Measurements from ENCODE around the gene KRTAP1-1. TPM values are rescaled to one million over a fixed set of nuclear protein-coding genes. Genes with fewer than 3 reads are reported as not detected.
"Not testable (repeated sequence)": the region's sequence is repeated elsewhere in the genome, so short reads cannot be mapped to it uniquely, and the experiment has no call there.

The KRTAP1-1 gene
- total RNA-seq, 4 donors from 2014 or later, result not detected

- TF ChIP-seq EP300 (IDR thresholded peaks at IDR 0.05; ENCODE audit: low read depth), result no peak
Observed at GRCh38 chr17:41057547-41057946, 16.3 kb upstream of the KRTAP1-1 start.

GRCh38 chr17:41055130-41055529 lies 13.9 kb upstream of the KRTAP1-1 start, which contains the start of gene KRTAP2-2:
Gene KRTAP2-2, minus strand, starts transcription at chr17:41055230. Its CDS starts 19 bp downstream, at chr17:41055211.
- H3K36me3 ChIP-seq; H3K27ac ChIP-seq; H3K4me1 ChIP-seq; DNase-seq; in situ Hi-C loops (cut with MboI; ENCODE audit: low pct_ligation_motif_present in 1 of 4, low pct_unique_long_range_greater_than_20kb in 1 of 4, low sequenced_read_pairs in 3 of 4); H3K4me3 ChIP-seq; H3K27me3 ChIP-seq; intact Hi-C loops (cut with DNase I; ENCODE audit: low total_unique reads); H3K9me3 ChIP-seq: not testable (repeated sequence)
- WGBS, 2 donors (ENCODE audit: low coverage in 1 of 2), result 40 to 73% methylated on average over 1 to 2 of the region's 6 CpGs

More at GRCh38 chr17:41057547-41057946, 16.3 kb upstream of the KRTAP1-1 start:
- Histone ChIP-seq H3K27me3 (peaks cover 17% of the 10 kb centered on the region), H3K36me3 (no peaks in the 10 kb centered on the region), H3K27ac (no peak overlapping the region), H3K4me3 (no peak overlapping the region), H3K4me1 (no peaks in the 10 kb centered on the region), H3K9me3 (no peaks in the 10 kb centered on the region)
- intact Hi-C loops (cut with DNase I; ENCODE audit: low total_unique reads) (no loop called here), in situ Hi-C loops (cut with MboI; ENCODE audit: low pct_ligation_motif_present in 1 of 4, low pct_unique_long_range_greater_than_20kb in 1 of 4, low sequenced_read_pairs in 3 of 4) (no loop called here)
- 84 to 93% methylated on average over 1 of the region's 1 CpG for WGBS, 2 donors (ENCODE audit: low coverage in 1 of 2)
- no peak for DNase-seq

- WGBS, 2 donors (ENCODE audit: low coverage in 1 of 2), result 62 to 78% methylated on average over 5 to 7 of the region's 9 CpGs
- H3K4me3 ChIP-seq; H3K4me1 ChIP-seq; intact Hi-C loops (cut with DNase I; ENCODE audit: low total_unique reads); H3K27ac ChIP-seq; in situ Hi-C loops (cut with MboI; ENCODE audit: low pct_ligation_motif_present in 1 of 4, low pct_unique_long_range_greater_than_20kb in 1 of 4, low sequenced_read_pairs in 3 of 4); H3K9me3 ChIP-seq; H3K27me3 ChIP-seq; DNase-seq; H3K36me3 ChIP-seq: not testable (repeated sequence)
Observed at GRCh38 chr17:41054556-41054955, 13.3 kb upstream of the KRTAP1-1 start.

DNA sequence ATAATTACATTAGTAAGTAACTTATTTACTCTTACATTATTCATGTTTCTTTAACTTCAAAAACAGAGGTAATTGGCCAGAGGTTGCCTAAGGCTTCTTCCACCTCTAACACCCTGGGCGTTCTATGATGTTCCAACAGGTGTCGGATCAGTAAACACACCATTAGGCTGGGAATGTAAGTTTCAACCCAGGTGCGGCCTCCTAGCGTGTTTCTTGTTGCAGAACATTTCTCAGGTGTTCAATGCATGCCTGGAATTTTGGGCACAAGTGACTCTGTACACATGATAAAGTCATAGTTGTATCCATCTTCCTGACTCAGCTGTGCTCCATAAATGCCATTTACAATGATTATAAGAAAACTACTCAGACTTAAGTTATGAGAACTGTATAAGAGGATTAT lies 12.8 kb upstream of the KRTAP1-1 start:
- Histone ChIP-seq H3K36me3 (no peaks in the 10 kb centered on the region), H3K9me3 (no peaks in the 10 kb centered on the region), H3K27ac (no peak overlapping the region), H3K27me3 (peaks cover 11% of the 10 kb centered on the region), H3K4me3 (no peak overlapping the region), H3K4me1 (no peaks in the 10 kb centered on the region)
- in situ Hi-C loops (cut with MboI; ENCODE audit: low pct_ligation_motif_present in 1 of 4, low pct_unique_long_range_greater_than_20kb in 1 of 4, low sequenced_read_pairs in 3 of 4) (no loop called here), intact Hi-C loops (cut with DNase I; ENCODE audit: low total_unique reads) (no loop called here)
- 80 to 84% methylated on average over 1 to 4 of the region's 4 CpGs for WGBS, 2 donors (ENCODE audit: low coverage in 1 of 2)
- DNase-seq, result no peak
- no peak for TF ChIP-seq CTCF (IDR thresholded peaks at IDR 0.05)
- no peak for TF ChIP-seq POLR2AphosphoS5 (IDR thresholded peaks at IDR 0.05)
- no peak for TF ChIP-seq EP300 (IDR thresholded peaks at IDR 0.05; ENCODE audit: low read depth)
- no peak for TF ChIP-seq POLR2A (IDR thresholded peaks at IDR 0.05)

- H3K4me3 ChIP-seq, result no peak overlapping the region
- intact Hi-C loops (cut with DNase I; ENCODE audit: low total_unique reads), result no loop called here
- no peak for TF ChIP-seq POLR2A (IDR thresholded peaks at IDR 0.05)
- TF ChIP-seq EP300 (IDR thresholded peaks at IDR 0.05; ENCODE audit: low read depth), result no peak
- TF ChIP-seq CTCF (IDR thresholded peaks at IDR 0.05), result no peak
- TF ChIP-seq POLR2AphosphoS5 (IDR thresholded peaks at IDR 0.05), result no peak
Observed at GRCh38 chr17:41052566-41052965, 11.3 kb upstream of the KRTAP1-1 start.

GRCh38 chr17:41049110-41049509 lies 7.9 kb upstream of the KRTAP1-1 start:
- intact Hi-C loops (cut with DNase I; ENCODE audit: low total_unique reads), result no loop called here
- in situ Hi-C loops (cut with MboI; ENCODE audit: low pct_ligation_motif_present in 1 of 4, low pct_unique_long_range_greater_than_20kb in 1 of 4, low sequenced_read_pairs in 3 of 4), result no loop called here
- TF ChIP-seq POLR2AphosphoS5 (IDR thresholded peaks at IDR 0.05), result no peak
- no peak for TF ChIP-seq CTCF (IDR thresholded peaks at IDR 0.05)
- no peak for TF ChIP-seq POLR2A (IDR thresholded peaks at IDR 0.05)
- no peak for TF ChIP-seq EP300 (IDR thresholded peaks at IDR 0.05; ENCODE audit: low read depth)
- Histone ChIP-seq H3K4me1 (no peaks in the 10 kb centered on the region), H3K9me3 (no peaks in the 10 kb centered on the region), H3K27ac (no peak overlapping the region), H3K4me3 (no peak overlapping the region), H3K36me3 (no peaks in the 10 kb centered on the region), H3K27me3 (peaks cover 40% of the 10 kb centered on the region)
- WGBS, 2 donors (ENCODE audit: low coverage in 1 of 2), result 34 to 38% methylated on average over 2 of the region's 2 CpGs
- no peak for DNase-seq

More at GRCh38 chr17:41052566-41052965, 11.3 kb upstream of the KRTAP1-1 start:
- in situ Hi-C loops (cut with MboI; ENCODE audit: low pct_ligation_motif_present in 1 of 4, low pct_unique_long_range_greater_than_20kb in 1 of 4, low sequenced_read_pairs in 3 of 4), result no loop called here
- no peak for DNase-seq
- no peaks in the 10 kb centered on the region for H3K9me3 ChIP-seq
- peaks cover 25% of the 10 kb centered on the region for H3K27me3 ChIP-seq
- H3K4me1 ChIP-seq, result no peaks in the 10 kb centered on the region
- H3K27ac ChIP-seq, result no peak overlapping the region
- no peaks in the 10 kb centered on the region for H3K36me3 ChIP-seq
